GM12874 (cell line): ENCODE results near the gene KCNQ2.

Experiments used
- CTCF ChIP-seq: IDR thresholded peaks from 2 replicates; pipeline ENCODE4 v1.5.1; 2011; ENCODE audit warnings: low read depth, mild to moderate bottlenecking, control low read depth, low read length, moderate library complexity; ENCODE audit not compliant: insufficient read depth

KCNQ2 gene

DNA sequence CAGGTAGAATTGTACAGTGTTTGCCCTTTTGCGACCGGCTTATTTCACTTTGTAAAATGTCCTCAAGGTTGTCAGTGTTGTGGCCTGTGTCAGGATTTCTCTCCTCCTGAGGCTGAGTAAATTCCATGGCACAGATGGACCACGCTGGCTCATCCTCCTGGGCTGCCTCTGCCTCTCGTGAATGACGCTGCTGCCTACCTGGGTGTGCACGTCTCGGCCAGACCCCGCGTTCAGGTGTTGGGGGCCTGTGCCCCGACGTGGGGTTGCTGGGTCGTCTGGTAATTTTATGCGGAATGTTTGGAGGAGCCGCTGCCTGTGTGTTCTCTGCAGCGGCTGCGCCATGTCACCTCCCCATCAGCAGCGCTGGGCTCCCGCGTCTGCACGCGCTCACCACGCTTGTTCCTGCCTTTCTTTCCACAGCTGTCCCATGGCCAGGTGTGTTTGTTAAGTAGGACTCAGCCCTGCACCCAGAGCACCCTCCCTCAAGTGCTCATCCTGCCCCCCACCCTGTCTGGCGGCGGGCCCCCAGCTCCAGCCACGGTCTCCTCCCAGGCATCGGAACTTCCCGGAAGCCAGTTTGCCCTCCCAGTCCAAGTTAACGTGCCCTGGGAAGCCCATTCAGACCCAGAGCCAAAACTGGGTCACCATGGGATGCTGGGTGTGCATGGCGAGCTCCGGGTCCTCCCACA, 75.2 kb downstream of the KCNQ2 start:
- TF ChIP-seq CTCF: no peak

DNA sequence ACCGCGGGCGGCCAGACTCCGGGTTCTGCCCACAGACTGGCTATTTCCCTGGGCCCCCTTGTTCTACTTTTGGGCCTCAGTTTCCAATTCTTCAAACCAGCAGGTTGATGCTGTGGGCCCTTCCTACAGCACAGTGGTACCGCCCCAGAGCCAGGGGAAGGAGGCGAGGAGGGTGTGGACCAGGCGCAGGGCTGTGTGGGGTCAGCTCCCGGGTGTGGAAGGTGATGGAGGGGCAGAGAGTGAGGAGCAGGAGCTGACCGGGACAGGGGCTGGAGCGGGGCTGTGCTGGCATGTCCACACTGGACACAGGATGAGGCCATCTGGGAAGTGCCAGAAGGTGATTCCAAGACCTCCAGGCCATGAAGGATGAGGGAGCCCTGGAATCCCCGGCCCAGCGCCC, 76.2 kb downstream of the KCNQ2 start:
- no peak for TF ChIP-seq CTCF

DNA sequence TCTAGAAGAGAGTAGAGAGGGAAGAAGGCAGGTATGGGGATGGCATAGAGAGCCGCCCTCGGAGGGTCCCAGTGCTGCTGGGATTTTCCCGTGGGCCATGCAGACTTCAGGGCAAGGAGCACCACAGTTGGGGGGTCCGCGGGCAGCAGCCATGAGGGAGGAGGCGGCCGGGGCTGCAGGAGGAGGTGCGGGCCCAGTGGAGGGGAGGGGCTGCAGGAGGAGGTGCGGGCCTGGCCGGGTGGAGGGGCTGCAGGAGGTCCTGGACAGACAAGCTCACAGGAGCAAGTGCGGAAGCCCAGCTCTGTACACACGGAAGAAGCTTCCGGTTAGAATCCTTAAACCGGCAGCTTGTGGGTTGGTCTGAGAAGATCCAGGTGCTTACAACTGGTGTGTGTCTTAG, 76.7 kb downstream of the KCNQ2 start:
- no peak for TF ChIP-seq CTCF

DNA sequence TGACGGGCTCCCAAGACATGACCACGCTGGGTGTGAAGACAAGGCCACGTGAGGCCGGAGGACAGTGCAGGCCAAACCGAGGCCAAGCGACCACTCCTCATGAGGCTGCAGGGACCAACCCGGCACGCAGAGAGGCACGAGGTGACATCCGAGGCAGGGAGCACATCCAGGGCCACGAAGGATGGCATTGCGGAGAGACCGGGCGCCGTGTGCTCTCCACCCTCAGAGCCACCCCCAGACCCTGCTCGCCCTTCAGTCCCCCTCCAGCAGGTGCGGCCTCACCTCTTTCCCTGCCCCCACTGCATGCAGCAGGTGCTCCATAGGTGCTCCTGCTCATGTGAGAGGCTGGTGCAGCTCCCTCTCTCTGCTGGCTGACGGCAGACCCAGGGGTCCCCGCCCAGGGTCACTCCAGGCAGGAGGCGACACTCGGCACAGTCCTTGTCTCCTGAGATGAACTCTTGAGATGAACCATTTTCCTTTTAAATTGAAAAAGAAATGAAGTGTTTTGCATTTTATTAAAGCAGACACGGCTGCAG, 77.5 kb downstream of the KCNQ2 start:
- no peak for TF ChIP-seq CTCF

- no peak for TF ChIP-seq CTCF
These were observed 78.2 kb downstream of the KCNQ2 start for GRCh38 chr20:63394069-63394919.

DNA sequence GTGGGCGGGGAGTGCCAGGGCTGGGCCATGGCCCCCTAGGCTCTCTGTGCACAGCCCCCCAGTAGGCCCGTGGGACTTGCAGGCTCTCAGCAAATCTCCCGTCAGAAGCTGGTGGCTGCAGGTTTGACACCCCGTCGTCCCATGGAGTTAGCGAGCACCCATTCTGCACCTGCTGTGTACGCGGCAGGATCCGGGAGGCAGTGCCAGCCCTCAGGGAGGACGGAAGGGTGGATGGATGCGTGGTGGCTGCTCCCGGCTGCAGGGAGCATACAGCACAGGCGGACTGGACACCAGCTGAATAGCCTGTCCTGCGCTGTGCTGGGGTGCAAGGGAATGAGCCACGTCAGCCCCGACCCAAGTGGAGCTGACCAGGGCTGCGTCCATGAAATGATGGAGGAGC, 78.9 kb downstream of the KCNQ2 start:
- no peak for TF ChIP-seq CTCF
